MM.1S (cell line): ENCODE results near the gene BMP7.

ENCODE experiments used
- DNase-seq: peaks from one replicate; pipeline ENCODE4 v3.0.0-alpha.2; 2015
- H2AFZ ChIP-seq: fragments of 300-600 bp; sonication (generic); 2 replicates; pipeline ENCODE4 v1.6.0; 2016; ENCODE audit warnings: antibody characterized with exemption, low read length
- H3F3A ChIP-seq: fragments of 300-600 bp; sonication (generic); 2 replicates; pipeline ENCODE4 v1.6.1; 2016; ENCODE audit warnings: mild to moderate bottlenecking, antibody characterized with exemption, low read length, moderate library complexity, mixed read lengths; ENCODE audit not compliant: insufficient read depth
- H3K27ac ChIP-seq: fragments of 300-600 bp; sonication (generic); 2 replicates; pipeline ENCODE4 v1.5.1; 2016; ENCODE audit warnings: mild to moderate bottlenecking, low read length
- H3K27me3 ChIP-seq: fragments of 300-600 bp; sonication (generic); replicated peaks from 2 replicates; pipeline ENCODE4 v1.6.0; 2016; ENCODE audit warnings: low read length; ENCODE audit not compliant: insufficient read depth
- H3K36me3 ChIP-seq: fragments of 300-600 bp; sonication (generic); replicated peaks from 2 replicates; pipeline ENCODE4 v1.6.1; 2016; ENCODE audit warnings: mild to moderate bottlenecking, low read length, mixed read lengths; ENCODE audit not compliant: insufficient read depth
- H3K4me1 ChIP-seq: fragments of 300-600 bp; sonication (generic); 2 replicates; pipeline ENCODE4 v1.6.1; 2016; ENCODE audit warnings: low read length, mixed read lengths
- H3K4me2 ChIP-seq: fragments of 300-600 bp; sonication (generic); 2 replicates; pipeline ENCODE4 v1.6.0; 2016; ENCODE audit warnings: low read depth, low read length
- H3K4me3 ChIP-seq: fragments of 300-600 bp; sonication (generic); 2 replicates; pipeline ENCODE4 v1.5.1; 2016; ENCODE audit warnings: low read length, mixed read lengths
- H3K79me2 ChIP-seq: fragments of 300-600 bp; sonication (generic); 2 replicates; pipeline ENCODE4 v1.6.1; 2016; ENCODE audit warnings: mixed run types, low read length, mixed read lengths
- H3K9ac ChIP-seq: fragments of 300-600 bp; sonication (generic); 2 replicates; pipeline ENCODE4 v1.6.1; 2016; ENCODE audit warnings: low read length, mixed read lengths
- H3K9me2 ChIP-seq: fragments of 300-600 bp; sonication (generic); replicated peaks from 2 replicates; pipeline ENCODE4 v1.6.1; 2016; ENCODE audit warnings: mild to moderate bottlenecking, low read length, mixed read lengths; ENCODE audit not compliant: insufficient read depth
- H3K9me3 ChIP-seq: fragments of 300-600 bp; sonication (generic); replicated peaks from 2 replicates; pipeline ENCODE4 v1.6.1; 2016; ENCODE audit warnings: mild to moderate bottlenecking, low read length, mixed read lengths; ENCODE audit not compliant: insufficient read depth
- H4K20me1 ChIP-seq: fragments of 300-600 bp; sonication (generic); 2 replicates; pipeline ENCODE4 v1.6.1; 2016; ENCODE audit warnings: mild to moderate bottlenecking, low read length, moderate library complexity, mixed read lengths; ENCODE audit not compliant: insufficient read depth
- EZH2 ChIP-seq: fragments of 300-600 bp; sonication (generic); optimal IDR thresholded peaks from 2 replicates; pipeline ENCODE3; 2017; ENCODE audit warnings: low read depth, mild to moderate bottlenecking, antibody characterized with exemption, low read length, mixed read lengths
- EZH2phosphoT487 ChIP-seq: fragments of 300-600 bp; sonication (generic); IDR thresholded peaks from 2 replicates; pipeline ENCODE4 v1.6.1; 2018; ENCODE audit warnings: antibody characterized with exemption, low read length
- TF ChIP-seq, protein P1 (sequence below): fragments of 300-600 bp; sonication (generic); IDR thresholded peaks from 2 replicates; pipeline ENCODE4 v1.5.1; 2016; ENCODE audit warnings: antibody characterized with exemption, low read length, mixed read lengths

BMP7 gene

DNA sequence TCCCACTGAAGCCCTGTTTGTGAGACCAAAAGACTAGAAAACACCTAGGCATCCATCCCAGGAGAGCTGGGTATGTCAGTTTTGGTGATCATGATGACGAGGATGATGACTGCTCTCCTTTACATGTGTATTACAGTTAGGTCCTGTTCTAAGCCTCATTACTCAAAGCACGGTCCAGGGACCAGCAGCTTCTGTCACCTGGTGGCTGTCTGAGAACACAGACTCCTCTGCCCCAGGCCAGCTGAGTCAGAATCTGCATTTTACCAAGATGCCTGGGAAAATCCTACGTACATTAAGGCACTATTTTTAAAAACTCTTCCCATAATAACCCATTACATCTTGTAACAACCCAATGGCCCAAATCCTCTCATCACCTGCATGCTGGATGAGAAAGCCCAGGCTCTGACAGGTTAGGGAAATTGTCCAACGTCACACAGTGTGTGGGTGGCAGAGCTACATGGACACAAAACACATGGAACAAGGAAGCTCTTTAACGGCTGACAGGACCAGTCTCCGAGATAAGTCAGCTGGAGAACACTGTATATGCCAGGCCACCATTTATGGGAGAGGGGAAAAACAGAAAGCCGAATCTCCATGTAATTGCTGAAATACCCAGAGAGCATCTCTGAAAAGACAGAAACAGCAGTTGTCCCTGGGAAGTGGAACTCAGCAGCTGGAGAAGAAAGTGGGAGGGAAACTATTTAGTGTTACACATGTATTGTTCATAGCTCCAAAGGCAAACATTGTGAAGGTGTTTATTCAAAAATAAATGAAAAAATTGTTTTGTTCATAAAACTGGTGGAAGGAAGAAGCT lies 65.4 kb downstream of the BMP7 start:
- Histone ChIP-seq H4K20me1 (no peaks in the 10 kb centered on the region), H3K36me3 (no peaks in the 10 kb centered on the region), H3K4me1 (no peaks in the 10 kb centered on the region), H3F3A (no peaks in the 10 kb centered on the region), H3K4me3 (no peak overlapping the region), H3K27me3 (peaks cover 49% of the 10 kb centered on the region), H3K9ac (no peak overlapping the region), H3K27ac (no peak overlapping the region), H3K79me2 (no peaks in the 10 kb centered on the region), H3K9me3 (no peaks in the 10 kb centered on the region), H3K4me2 (no peak overlapping the region), H2AFZ (no peak overlapping the region), H3K9me2 (no peaks in the 10 kb centered on the region)
- TF ChIP-seq, protein P1, sequence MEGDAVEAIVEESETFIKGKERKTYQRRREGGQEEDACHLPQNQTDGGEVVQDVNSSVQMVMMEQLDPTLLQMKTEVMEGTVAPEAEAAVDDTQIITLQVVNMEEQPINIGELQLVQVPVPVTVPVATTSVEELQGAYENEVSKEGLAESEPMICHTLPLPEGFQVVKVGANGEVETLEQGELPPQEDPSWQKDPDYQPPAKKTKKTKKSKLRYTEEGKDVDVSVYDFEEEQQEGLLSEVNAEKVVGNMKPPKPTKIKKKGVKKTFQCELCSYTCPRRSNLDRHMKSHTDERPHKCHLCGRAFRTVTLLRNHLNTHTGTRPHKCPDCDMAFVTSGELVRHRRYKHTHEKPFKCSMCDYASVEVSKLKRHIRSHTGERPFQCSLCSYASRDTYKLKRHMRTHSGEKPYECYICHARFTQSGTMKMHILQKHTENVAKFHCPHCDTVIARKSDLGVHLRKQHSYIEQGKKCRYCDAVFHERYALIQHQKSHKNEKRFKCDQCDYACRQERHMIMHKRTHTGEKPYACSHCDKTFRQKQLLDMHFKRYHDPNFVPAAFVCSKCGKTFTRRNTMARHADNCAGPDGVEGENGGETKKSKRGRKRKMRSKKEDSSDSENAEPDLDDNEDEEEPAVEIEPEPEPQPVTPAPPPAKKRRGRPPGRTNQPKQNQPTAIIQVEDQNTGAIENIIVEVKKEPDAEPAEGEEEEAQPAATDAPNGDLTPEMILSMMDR: no peak
- TF ChIP-seq EZH2phosphoT487: no peak
- TF ChIP-seq EZH2: no peak
- DNase-seq: no peak

- H3K79me2 ChIP-seq: no peaks in the 10 kb centered on the region
- H3K27me3 ChIP-seq: peaks cover 50% of the 10 kb centered on the region
- no peaks in the 10 kb centered on the region for H3K36me3 ChIP-seq
Observed at GRCh38 chr20:57199656-57200405, 66.6 kb downstream of the BMP7 start.

GRCh38 chr20:57198132-57199072 lies 68.0 kb downstream of the BMP7 start:
- Histone ChIP-seq H3K9ac (no peak overlapping the region), H4K20me1 (no peaks in the 10 kb centered on the region), H3K27me3 (peaks cover 41% of the 10 kb centered on the region), H3K27ac (no peak overlapping the region), H3K79me2 (no peaks in the 10 kb centered on the region), H3K36me3 (no peaks in the 10 kb centered on the region), H3K4me3 (no peak overlapping the region), H3K9me3 (no peaks in the 10 kb centered on the region), H3K9me2 (no peaks in the 10 kb centered on the region), H3K4me2 (no peak overlapping the region), H3F3A (no peaks in the 10 kb centered on the region), H2AFZ (no peak overlapping the region), H3K4me1 (no peaks in the 10 kb centered on the region)
- TF ChIP-seq EZH2 (no peak), EZH2phosphoT487 (no peak)
- TF ChIP-seq, protein P1: no peak
- DNase-seq: no peak

More at GRCh38 chr20:57199656-57200405, 66.6 kb downstream of the BMP7 start:
- no peak overlapping the region for H3K4me2 ChIP-seq
- no peak overlapping the region for H3K27ac ChIP-seq
- DNase-seq: no peak
- H2AFZ ChIP-seq: no peak overlapping the region
- no peaks in the 10 kb centered on the region for H3K4me1 ChIP-seq
- no peak overlapping the region for H3K9ac ChIP-seq
- no peaks in the 10 kb centered on the region for H3F3A ChIP-seq
- no peak overlapping the region for H3K4me3 ChIP-seq
- no peaks in the 10 kb centered on the region for H3K9me3 ChIP-seq
- H3K9me2 ChIP-seq: no peaks in the 10 kb centered on the region
- TF ChIP-seq EZH2: no peak
- TF ChIP-seq, protein P1: no peak
- no peak for TF ChIP-seq EZH2phosphoT487
- H4K20me1 ChIP-seq: no peaks in the 10 kb centered on the region
